Stimulated activated naive CD4-positive, alpha-beta T cell treated with Interleukin-2 at 50 U/mL for 16 hours (primary cell): ENCODE results near the gene HS6ST3.

ENCODE experiments used
- DNase-seq: peaks from one replicate; lab custom pipeline; 2025; lab: John Stamatoyannopoulos, UW

The HS6ST3 gene

DNA sequence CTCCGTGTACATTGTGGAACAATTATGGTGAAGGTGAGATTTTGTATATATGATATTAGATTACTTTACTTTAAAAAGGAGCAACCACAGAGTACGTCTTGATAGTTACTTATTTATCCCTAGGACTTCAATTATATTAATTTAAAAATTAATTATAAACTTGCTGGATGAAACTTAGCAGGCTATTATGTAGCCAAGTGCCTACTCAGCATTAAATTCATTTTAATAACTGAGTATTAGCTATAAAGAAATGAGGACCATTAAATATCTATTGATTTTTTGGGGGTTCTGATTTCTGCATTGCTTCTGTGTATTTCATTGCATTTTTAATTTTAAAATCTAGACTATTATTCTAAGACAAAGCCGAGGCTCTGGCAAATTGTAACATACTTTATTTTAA, 109.4 kb downstream of the HS6ST3 start:
- no peak for DNase-seq

DNA sequence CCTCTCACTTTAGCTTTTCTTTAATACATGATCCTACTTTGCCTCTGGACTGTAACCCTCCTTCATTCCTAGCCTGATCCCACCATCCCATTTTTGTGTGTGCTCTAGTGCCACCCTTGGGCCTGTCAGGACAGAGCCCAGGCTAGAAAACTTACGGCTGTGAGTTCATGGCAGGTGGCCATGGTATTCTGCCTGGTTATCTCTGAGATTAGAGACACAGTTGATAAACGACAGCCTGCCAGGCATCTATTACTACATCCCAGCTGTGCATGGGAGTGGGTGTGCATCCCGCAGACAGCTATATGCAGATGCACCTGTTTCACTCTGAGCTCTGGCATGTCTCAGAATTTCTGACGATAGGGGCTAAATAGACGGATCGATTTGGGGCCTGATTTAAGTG, 110.9 kb downstream of the HS6ST3 start:
- DNase-seq, result no peak

DNA sequence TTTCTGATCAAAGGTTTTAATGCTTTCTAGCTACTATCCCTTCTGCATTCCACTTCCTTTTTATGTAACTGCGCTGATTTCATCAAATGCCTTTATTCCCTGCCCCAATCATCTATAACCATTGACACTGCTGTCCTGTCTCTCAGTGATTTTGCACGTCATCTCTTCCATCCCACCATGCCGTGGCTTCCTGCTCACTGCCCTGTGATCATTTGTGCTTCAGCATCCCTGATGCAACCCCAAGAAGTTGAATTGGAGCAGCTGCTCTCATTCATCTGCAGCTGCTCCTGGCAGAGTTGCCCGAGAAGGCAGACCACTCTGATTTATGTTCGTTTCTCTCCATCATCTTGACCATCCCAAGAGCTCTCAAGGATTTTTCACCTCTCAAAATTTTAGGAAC, 112.4 kb downstream of the HS6ST3 start:
- DNase-seq, result no peak

DNA sequence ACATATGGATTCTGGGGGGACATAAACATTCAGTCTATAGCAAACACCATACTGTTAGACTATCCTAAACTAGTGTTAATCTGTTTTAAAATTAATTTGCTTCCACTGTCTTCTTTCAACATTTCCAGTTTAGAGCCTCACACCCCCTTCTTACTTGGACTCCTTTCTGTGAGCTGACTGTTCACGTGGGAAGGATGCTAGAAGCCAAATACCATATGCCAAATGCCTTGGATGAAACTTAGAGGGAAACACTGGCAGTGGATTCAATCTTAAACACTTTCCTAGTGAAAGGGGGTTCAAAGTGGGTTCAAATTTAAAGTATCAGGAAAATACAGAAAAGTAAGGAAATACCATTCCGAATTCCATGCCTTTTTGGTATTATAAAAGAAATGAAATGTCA, 113.6 kb downstream of the HS6ST3 start:
- no peak for DNase-seq

DNA sequence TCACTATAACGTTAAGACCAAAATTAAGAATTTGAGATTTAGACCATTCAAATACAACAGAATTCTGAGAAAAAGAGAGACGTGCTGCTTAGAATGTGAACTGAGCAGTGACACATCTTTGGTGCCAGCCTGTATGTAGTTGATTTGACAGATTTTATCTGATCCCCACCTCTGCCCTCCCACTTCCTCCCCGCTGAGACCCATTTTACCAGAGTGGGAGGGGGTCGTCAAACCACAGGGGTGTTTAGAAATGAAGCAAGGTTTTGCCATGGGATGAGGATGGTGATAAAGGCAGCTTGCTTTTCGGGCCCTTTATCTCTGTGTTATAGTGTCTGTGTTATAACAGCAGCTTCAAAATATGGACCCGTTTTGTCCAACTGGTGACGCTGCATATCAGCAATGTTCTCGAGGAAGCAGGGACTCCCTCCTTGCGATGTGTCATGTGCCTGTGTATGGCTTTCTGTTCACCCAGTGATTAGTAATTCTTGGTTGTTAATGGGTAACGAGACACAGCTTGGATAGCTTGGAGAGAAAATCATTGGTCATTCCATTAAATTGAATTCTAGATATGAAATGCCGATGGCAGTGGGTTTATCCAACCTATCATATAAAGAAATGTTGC, 125.0 kb downstream of the HS6ST3 start:
- no peak for DNase-seq

DNA sequence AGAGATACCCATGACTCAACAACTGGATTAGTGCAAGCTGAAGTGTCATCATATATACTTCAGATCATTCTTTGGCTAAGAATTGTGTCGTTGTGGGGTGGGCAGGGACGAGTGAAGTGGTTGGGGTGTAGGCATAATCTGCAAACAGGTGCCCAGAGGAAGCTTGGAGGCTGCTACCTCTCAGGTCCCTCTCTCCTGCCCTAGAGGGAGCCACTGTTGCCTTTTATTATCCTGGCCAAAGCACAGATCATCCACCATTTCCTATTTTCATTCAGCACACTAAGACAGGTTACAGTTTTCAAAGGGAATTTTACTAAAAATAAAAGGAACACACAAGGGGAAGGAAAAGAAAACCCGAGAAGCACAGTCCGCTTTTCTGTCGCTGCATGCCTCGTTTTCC, 126.6 kb downstream of the HS6ST3 start:
- no peak for DNase-seq

DNA sequence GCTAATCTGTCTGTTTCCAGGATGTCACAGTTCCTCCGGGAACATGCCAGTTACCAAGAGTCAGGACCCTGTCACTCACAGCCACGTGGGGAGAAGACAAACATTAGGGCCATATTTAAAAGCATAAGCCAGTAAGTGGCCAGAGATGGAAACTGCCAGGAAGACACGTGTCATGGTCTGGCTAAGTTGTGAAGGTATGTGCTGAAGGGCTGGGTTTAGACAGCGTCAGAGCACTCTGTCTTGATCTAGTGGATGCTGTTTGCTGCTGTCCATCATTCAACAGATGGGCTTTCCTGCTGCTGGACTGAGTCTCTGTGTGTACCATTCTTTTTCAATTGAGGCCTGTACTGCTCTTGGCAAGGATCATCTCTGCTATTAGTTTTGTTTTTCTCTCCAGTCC, 128.6 kb downstream of the HS6ST3 start:
- no peak for DNase-seq

DNA sequence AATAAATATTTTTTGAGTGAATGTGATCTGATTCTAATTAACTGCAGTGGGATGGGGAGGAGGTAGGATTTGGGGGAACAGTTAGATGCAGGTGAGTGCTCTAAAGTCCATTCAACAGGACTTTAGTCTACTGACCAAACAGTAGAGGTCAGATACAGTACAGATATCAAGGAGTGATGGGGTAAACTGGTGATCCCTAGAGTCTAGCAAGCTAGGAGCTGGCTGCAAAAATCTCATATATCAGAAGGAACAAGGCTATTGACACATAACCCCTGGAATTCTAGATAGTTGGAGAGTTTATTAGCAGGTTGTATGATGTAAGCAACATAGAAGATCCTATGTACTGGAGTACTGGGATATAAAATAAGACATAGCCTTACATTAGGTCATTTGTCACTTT, 131.6 kb downstream of the HS6ST3 start:
- DNase-seq, result no peak

DNA sequence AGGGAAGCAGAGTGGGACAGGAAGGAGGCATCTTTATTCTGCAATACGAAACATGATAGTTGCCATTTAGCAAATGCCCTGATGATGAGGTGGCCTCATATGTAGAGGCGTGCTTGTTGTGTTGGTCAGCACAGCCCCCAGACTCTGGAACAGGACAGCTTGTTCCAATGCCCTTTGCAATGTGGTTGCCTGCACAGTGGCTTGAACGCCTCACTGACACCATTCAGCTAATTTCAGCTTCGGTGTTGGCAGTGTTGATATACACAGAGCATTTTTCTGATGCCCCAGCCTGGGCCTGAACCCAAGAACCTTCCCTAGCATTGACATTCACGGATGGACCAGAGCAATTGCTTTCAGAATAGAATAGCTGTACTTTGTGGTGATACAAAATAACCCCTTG, 133.3 kb downstream of the HS6ST3 start:
- no peak for DNase-seq

DNA sequence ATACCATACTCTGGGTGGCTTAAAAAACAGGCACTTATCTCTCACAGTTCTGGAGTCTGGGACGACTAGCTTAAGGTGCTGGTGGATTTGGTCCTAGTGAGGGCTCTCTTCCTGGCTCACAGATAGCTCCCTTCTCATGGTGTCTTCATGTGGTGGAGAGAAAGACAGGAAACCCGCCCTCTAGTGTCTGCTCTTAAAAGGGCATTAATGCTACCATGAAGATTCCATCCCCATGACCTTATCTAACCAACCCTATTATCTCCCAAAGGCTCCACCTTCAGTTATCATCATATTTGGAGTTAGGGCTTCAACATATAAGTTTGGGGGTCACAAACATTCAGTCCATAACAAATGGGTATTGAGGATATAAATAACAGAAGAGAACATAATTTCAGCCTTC, 139.4 kb downstream of the HS6ST3 start:
- no peak for DNase-seq

DNA sequence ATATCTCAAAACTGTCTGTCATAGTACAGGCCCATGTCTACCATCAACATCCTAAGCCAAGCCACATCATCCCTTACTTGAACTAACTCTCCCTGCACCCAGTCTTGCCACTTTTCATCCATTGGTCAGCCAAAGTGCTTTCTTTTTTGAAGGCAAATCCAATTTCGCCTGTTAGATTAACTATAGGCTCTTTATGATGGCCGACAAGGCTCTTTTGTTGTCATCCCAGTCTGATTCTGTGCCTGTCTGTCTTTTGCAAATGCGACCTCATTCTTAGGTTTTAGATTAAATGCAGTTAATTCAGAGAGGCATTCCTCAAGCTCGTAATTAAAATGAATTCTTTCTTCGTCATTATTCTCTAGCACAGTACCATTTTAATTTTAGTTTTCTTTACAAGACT, 148.3 kb downstream of the HS6ST3 start:
- DNase-seq, result no peak

DNA sequence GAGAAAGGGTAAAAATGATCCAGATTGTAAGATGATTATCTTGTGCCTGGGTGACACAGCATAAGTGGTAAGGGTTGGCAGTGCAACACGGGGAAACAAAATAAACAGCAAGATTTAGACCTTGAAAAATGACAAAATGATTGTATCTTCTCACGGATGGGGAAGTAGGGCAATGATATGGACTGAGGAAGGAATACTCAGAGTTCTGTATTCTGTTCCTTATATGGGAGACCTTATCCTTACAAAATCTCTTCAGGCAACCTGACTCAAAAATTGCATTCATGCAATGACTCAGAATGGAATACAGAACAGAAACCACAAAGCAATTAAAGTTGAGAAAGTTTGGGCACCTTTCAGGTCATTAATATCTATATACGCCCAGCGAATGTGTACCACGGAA, 149.0 kb downstream of the HS6ST3 start:
- no peak for DNase-seq

DNA sequence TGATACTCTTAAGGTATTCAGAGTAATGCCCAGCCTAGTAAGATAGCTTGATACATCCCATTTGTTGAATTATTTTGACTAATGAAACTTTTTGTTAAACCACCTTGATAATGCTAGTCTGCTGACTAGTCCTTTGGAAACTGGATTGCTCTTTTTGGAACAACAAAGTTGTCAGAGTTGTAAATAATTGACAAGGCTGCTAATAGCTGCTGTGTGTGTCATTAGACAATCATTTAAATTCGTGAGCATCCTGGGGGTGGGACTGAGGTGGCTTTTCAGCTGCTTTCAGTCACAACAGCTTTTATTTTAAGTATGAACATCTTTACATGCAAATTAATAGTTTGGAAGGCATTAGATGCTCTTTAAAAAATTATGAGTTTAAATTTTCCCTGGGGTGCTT, 153.5 kb downstream of the HS6ST3 start:
- no peak for DNase-seq

DNA sequence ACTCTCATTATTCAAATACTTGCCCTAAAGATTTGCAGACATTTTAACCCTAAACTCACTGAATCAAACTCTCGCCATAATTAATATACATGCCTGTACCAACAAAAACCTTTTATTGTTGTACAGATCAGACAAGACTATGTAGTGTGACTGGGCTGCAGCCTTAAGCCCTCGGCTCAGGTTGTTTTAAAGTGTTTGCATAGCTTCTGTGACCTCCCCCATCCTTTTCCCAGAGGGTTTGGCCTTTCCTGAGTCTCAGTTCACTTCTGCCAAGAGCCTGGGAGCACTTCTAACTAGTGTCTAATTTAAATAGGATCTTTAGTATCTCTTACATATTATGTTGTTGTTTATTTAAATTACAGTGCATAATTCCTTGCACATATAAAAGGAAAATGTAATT, 158.2 kb downstream of the HS6ST3 start:
- DNase-seq, result no peak

DNA sequence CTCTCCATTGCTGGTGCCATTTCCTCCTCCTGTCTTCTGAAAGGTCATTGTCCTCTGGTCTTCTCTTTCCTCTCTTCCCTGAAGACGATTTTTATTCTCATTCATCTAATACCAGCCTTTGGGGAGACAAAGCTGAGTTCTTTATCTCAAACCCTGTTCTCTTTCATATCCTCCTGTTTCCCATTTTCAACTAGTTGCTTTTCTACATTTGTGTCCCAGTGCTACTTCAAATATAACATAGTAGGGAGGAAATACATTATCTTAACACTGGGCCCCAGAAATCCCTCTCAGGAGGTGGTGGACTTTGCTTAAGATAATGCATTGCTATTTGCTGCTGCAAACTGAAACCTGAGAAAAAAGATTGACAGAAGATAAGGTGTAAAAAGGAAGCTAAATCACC, 159.1 kb downstream of the HS6ST3 start:
- no peak for DNase-seq

DNA sequence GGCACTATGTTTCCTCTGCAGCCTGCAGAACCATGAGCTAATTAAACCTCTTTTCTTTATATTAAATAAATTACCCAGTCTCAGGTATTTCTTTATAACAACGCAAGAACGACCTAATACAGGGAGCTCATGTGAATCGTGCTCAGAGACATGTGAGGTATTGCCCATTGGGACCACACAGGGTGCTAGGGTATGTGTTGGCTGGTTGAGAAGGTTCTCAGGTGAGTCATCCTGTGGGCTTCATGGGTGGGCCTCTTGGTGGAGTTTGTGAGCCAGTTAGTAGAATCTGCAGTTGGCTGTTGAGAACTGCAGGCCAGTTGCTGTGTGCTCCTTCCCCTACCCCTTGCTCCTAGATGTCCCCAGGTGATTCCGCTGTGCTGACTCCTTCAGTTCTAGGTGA, 163.0 kb downstream of the HS6ST3 start:
- DNase-seq, result no peak

DNA sequence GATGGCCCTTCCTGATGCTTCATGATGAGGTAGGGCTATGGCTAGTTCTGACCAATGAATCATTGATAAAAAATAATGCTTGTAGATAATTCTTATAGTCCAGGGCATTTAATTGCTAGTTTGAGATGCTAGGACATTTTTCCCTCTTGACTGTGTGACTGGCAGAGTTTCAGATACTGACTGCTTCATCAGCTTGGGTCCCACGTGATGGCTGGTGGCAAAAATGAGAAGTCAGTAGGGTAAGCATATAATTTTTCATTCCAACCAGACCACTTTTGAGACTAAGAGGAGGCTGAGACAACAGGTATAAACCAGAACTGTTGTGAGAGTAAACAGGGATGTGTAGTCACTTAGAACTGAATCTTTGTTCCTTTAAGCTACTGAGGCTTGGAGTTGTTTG, 183.3 kb downstream of the HS6ST3 start:
- DNase-seq, result no peak

DNA sequence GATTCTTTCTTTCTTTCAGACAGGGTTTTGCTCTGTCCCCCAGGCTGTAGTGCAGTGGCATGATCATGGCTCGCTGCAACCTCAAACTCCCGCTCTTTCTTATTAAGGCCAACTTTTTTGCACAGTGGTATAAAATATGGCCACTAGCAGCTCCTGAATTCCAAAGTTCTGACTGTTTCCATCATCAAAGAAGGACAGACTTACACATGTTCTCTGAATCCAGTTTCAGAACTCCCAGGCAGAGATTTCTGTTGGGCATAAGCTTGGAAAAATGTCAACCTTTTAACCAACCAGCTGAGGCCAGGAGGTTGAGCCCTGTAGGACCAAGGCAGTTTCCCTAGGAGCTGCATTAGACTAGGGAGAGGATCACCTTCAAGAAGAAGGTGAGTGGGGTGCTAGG, 184.1 kb downstream of the HS6ST3 start:
- DNase-seq, result no peak

DNA sequence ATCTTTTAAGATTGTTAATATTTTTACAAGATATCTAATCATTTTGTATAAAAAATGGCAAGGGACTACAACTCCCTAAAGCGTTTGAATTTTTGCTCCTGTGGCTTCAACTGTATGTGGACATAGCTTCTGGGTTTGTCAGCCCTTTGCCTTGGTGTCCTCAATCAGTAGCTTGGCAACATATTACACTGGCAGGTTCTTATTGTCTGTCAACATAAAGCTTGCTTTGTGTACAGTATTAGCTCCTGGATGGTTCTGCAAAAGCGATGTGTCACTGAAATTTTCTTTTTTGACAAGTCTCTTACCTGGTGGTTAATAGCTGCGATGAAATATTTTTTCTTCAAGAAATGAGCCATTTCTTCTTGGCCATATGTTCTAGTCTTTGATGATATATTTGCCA, 190.0 kb downstream of the HS6ST3 start:
- DNase-seq, result no peak

DNA sequence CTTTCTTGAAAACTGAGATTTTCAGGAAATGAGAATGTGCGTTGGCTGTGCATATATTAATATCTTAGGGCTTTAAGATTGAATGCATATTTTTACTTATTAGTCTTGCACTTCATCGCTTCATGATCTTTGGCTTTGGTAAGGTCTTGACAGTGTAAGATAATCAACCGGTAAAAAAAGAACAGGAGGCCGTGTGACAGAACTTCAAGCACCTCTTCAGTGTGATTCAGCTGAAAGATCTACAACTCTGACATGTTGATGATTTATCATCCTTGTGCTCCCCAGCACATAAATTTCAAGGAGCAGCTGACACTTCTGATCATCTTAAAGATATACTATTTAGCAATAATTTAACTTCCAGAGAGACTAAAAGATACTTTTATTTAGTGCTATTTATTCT, 195.1 kb downstream of the HS6ST3 start:
- DNase-seq, result no peak

DNA sequence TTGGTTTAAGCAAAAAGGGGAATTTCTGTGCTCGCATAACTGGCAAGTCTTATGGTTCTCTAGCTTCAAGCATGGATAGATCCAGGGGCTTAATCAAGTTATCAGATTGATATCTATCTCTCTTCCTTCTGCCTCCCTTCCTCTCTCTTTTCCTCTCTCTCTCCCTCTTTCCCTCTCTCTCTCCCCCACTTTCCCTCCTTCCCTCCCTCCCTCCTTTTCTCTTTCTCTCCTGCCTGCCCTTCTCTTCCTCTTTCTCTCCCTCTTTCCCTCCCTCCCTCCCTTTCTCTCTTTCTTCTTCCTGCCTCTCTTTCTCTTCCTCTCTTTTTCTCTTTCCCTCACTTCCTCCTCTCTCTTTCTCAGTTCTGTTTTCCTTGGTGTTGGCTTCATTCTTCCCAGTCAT, 195.8 kb downstream of the HS6ST3 start:
- DNase-seq, result no peak

DNA sequence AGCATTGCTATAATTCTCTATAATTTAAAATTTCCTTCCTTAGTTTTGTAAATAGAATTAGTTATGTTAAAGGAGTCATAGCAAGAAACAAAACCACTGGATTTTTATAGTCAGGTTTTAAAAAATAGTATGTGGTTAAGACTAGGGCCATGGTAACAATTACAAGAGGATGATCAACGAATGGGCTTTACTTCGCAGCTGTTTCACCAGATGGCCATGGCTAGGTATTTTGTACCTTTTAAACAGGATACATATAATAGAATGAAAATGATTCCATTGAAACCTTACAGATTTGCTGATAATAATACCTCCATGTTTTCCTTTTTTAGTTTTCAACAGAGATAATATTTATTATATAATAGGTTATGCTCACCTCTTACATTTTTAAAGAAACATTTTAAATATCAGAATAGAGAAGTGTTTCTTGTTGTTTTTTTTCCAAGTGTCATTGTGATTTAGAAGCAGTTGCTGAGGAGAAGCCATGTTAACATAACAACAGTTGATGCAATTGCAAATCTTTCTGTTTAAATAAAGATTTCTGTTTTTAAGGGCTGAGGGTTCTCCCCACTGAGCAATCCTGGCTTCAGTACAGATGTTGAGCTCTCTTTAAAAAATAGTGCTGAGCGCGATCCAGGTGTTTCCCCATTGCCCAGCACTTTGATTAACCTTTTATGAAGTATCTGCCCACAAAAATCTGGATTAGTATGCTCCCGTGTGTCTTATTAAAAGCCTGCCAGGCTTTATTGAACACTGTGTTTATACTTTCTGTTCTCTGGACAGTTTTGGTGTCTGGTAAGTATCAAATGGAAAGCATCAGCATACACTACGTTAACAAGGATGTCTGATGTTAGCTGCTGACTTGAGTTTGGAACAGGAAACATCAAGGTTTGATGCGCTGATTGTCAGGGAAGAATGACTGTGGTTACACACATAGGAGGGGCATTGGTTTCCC, 205.3 kb downstream of the HS6ST3 start:
- DNase-seq, result no peak

DNA sequence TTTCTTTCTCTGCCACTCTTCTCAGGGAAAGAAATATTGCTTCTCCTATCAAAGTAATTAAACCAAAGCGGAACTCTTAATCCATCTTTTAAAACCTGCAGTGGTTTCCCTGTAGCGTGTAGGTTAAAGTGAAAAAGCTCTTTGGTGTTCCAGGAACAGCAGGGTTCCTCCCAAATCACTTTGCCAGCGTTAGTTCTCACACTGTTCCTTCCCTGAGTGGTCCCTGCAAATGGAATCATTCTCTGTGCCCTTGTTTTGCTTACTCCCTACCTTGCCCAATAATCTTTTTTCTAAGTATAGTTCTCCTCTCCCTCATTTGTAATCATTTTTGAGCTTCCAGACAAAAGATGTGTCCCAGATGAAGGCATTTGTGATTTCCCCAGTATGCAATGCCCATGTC, 207.5 kb downstream of the HS6ST3 start:
- DNase-seq, result no peak

DNA sequence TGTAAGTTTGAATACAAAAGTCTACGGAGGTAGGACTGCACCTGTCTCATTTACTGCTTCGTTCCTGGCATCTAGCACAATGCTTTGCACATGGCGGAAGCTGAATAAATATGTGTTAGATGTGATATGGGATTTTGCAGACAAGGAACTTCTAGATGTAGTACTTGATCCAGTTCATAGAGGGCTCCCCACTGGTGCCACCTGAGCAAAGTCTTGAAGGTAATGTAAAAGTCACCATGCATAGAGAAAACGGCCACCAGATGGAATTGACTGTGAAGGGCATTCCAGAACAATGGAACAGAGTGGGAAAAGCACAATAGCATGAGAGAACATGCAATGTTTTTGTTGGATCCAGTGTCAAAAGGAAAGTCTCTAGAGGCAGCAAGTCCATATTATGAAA, 209.3 kb downstream of the HS6ST3 start:
- no peak for DNase-seq
